NCI-H2107 treated with DMSO at 0.1 percent for 48 hours (cell line): ENCODE data around the gene EIPR1.
A peak's percentile ranks its signal among the peaks of the same experiment; 100 is the strongest.

ENCODE experiments used
- DNase-seq: peaks from one replicate; lab custom pipeline; 2025; ENCODE audit not compliant: unreplicated experiment; lab: John Stamatoyannopoulos, UW

Gene EIPR1

DNA sequence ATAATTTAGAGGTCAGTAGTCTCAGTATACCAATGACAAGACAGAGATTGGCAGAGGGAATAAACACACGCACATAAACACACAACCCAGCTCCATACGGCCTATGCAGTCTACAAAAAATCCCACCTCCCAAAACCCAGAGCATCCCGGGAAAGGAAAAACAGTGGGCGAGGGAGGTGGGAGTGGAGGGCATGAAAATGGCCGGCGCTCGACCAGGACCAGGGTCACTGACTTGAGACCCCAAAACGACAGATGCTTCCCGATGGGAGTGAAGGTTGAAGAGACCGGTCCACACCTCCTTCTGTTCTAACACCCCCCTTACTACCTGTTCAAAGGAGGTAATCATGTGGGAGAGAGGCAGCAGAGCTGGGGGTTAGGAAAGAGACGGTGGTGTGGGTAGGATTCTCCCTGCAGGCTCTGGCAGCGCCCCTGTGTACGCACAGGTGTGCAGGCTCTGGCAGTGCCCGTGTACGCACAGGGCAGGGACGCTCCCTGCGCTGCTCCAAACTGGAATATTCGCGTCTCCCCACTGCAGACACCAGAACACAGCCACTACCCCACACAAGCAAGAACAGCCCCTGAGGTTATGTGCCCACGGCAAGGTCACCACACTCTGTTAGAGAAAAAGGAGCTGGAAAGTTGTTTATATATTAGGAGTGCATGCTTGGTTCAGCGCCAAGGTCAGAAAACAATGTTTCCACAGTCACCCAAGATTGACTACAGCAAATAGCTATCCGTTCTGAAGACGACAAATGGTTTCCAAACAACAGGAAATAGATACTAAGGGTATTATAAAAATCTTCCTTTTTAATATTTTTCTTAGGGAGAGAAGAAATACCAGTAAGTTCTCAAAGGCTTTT lies 67.9 kb downstream of the EIPR1 start:
- DNase-seq = no peak

DNA sequence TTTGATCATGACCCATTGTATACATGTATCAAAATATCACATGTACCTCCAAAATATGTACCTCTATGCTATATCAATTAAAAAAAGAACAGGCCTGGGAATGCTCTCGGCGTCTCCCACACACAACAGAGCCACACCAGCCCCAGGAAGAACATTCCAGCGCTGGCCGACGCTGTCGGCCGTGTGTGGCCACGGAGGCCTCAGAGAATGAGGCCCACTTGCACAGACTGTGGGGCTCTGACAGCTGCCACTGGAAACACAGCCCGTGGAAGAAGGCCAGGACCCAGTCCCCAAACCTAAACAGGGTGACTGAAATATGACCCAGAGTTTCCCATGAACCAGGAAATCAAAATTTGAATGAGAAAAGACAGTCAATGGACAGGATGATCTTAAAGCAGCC lies 69.7 kb downstream of the EIPR1 start:
- no peak for DNase-seq

DNA sequence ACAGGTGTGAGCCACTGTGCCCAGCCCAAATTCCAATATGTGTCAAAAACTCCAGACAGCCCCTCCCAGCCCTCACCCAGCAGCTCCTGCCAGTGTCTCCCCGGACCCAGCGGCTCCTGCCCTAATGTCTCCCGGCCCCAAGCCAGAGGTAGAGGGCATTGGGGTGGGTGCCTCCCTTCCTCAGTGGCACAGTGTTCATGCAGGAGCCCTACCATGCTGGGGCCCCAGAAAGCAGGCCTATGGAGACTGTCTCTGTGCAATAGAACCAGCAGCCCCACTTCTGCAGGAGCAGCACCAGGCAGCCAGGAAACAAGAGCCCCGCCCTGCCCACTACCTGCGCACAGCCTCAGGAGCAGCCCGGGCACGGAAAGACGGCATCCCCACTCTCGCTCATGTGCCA lies 70.4 kb downstream of the EIPR1 start:
- DNase-seq = no peak

DNA sequence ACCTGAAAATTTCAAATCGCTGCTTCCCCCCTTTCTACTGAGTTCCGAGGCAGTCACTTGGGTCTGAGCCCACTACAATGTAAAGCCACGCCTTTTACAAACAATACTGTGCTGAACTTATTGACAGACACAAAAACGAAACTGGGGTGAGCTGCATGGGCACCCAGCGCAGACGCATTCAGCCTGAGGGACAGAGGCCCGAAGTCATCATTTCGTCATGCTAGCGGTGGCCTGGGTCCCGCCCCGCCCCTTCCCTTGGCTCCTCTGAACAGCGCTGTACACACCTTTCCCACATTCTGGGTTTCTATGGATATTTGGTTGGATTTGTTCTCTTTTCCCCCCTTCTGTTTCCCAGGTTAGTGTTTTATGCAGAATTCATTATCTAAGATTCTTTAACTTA lies 71.7 kb downstream of the EIPR1 start:
- no peak for DNase-seq

DNA sequence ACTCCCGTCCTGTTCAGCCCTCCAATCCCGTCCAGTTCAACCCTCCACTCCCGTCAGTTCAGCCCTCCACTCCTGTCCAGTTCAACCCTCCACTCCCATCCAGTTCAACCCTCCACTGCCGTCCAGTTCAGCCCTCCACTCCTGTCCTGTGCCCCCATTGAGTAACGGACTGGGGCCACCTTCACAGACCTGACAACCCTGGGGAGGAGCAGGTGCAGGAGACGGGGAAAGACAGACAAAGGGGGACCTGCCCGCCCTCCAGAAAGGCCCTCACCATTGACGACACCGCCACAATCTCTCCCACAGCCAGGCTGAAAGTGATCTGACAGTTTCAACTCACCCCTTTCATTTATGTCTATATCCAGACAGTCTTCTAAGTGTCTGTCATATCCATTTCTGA lies 72.2 kb downstream of the EIPR1 start:
- DNase-seq = no peak

DNA sequence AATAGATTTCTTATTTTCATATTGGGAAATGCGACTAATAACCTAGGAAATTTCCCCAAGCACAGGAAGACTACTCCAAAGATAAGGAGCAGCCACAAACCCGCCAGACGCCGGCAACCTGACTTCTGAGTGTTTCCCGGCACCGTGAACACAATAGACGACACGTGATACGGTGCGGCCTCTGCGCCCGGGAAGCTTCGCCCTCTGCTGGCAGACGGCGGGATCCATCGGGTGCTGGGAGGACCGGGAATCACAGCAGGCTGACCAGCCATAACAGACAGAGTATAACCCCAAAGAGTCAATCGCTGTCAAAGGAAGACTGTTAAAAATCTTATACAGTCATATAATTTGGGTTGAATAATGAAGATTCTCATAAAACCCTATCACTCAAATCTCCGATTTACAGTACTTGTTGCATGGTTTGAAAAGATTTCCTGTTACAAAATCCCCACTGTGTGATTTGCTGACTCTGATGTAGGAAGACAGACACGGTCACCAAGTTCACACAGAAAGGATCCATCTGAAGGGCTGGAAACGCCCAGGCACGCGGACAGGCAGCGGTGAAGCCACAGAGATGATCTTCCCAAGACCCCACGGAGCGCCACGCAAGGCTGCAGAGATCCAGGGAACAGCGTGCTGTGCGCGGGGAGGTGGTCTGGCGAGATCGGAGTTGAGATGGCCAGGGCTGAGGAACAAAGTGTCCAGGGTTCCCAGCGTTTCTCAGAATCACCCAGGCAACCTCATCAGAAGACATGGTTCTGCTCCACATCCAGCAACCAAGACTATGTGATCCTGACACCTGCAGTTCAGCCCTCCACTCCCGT lies 73.8 kb downstream of the EIPR1 start:
- peak; percentile 68 for DNase-seq

DNA sequence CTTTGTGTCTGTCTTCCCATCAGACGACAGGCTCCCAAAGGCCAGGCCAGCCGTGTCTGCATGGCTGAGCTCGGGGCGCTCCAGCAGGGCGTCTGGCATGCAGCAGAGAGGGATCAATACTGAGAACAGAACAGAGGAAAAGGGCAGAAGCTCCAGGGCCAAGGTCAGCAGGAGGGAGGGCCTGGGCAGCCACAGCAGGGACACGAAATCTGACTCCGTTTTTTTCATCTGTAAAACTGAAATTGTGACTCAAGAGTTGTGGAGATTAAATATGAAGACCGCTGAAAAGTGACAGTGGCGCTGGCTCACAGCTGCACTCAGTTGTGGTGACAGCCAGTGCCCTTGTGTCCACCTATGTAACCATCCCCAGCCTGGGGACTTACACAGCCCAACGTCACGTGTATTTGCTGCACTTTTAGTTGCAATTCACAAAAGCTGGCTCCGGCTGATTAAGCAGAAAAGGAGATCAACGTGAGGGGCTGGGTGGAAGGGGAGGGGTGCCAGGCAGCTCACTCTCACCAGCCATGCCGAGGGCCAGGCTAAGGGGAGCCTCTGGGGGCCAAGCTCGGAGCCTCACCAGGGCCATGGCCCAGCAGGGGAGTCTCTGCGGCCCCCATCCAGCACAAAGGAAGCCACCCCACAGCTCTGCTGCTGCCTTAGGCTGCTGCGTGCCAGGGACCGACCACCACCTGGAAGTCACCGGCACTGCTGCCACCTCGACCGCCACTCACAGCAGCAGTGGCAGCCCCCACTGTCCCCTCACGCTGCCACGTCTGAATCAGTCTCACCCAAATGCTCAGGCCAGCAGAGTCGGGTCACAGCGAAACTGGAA lies 74.7 kb downstream of the EIPR1 start:
- DNase-seq = peak; percentile 44

DNA sequence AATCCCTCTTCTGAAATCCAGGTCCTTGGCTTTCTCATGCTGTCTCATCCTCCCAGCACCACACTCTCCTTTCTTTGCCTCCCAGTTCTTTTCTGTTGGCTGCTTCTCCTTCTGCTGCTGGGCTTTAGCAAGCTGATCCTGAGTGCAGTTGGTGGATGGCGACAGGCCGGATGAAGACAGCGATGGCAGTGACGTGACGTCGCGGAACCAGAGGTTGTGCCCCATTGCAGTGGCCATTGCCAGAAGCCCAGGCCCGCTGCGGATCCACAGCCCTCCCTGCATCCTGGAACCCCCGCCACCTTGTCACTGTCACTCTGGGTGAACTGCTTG lies 75.2 kb downstream of the EIPR1 start:
- DNase-seq = no peak

DNA sequence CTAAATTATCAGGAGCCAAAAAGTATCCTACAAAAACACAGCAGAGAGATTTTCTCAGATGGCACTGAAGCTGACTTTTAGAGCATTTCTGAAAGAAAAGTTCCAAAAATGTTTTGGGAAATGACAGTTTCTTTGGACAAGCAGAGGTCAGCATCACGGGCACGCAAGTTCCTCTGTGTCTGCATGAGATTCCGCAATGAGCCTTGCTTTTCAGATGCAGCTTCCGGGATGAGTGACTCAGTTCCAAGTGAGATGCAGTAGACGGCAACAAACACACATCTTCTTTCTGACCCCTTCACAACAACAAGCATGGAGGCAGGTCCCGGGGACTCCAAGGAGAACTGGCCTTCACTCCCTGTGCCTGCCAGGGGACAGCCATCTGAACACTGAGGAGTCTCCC lies 76.6 kb downstream of the EIPR1 start:
- DNase-seq = no peak

DNA sequence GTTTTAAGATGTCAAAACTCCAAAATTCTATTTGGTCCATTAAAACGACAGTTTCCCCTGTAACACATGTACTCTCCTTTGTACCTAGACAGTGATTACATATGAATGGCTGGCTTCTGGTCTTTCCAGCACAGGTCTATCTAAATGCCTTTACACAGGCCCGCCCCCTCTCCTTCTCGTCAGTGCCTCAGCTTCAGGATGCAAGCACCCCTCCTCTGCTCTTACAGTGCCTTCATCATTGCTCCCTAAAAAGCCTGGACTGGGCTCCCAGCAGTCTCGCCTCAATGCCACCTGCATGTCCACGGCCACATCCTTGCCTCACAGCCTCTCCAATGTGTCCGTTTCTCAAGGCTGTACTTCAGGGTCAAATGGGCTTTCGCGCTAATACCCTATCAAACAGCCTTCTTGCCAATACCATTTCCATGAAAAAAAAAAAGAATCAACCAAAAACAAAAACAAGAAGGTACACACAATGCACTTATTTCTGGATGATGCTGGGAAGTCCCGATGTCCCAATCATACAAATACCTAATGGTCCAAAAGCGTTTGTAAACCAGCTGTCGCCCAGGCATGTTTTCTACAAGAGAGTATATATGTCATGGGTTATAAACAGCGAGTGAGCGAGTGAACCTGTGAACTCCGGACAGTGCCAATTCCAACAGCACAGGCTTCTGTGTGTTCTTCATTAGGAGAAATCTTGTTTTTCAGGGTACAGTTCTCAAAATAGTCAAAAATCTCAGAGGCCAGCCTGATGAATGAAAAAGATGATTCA lies 77.2 kb downstream of the EIPR1 start:
- DNase-seq = no peak

DNA sequence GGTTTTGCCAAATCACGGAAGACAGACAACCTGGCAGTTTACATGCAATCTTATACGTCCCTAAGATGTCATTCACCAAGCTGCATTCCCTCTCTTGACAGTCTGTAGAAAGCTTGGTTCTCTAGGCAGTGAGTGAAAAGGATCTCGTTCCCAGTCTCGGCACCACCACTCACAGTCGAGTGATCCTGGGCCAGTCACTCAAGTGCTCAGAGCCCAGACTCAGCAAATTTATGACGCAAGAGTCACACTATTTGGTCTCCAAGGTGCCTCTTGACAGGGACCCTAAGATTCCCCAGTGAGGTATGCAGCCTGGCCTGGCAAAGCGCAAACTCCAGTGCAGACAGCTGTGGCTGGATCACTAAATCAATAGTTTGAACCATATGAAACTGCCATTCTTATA lies 77.9 kb downstream of the EIPR1 start:
- no peak for DNase-seq

DNA sequence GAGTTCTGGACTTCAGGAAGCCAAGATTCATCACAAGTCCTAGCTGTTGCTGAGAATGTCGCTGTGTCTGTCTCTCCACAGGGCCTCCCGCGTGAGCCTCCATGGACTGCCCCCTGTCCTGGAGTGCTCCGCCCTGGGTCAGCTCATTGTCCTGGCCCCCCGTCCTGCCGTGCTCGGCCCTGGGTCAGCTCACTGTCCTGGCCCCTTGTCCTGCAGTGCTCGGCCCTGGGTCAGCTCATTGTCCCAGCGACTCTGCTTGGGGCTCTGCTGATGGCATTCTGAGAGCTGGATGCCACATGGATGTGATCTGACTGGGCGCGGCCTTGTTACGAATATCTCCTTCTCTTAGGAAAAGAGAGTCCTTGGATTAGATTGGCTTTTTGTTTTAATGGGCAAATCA lies 78.5 kb downstream of the EIPR1 start:
- no peak for DNase-seq

DNA sequence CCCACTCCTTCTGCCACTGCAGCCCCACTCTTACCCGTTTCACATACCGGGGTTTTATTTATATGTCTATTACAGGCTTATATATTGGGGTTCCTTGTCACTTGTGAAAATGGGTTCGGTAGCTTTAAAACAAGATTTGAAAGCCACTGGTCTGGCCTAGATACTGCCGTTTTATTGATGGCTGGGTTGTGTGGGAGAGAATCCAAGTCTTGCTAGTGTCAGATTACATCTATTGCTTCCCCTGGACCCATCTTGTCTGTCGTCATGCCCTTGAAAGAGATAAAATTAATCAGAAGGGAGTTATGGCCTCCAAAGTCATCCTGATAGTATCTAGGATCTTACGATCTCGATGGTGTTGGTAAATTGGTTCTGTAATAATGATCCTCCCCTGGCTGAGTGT lies 79.4 kb downstream of the EIPR1 start:
- no peak for DNase-seq

DNA sequence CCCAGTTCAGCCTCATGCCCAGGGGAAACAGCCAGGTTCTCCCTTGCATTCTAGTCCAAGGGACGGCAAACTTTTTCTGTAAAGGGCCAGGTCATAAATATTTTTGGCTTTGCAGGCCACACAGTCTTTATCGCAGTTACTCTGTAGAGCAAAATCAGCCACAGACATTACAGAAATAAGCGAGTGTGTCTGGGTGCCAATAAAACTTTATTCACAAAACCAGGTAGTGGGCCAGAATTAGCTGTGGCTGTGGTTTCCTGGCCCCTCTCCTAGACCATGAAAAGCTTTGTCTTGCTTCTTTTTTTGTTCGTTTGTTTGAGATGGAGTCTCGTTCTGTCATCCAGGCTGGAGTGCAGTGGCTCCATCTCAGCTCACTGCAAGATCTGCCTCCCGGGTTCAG lies 80.1 kb downstream of the EIPR1 start:
- DNase-seq = no peak

DNA sequence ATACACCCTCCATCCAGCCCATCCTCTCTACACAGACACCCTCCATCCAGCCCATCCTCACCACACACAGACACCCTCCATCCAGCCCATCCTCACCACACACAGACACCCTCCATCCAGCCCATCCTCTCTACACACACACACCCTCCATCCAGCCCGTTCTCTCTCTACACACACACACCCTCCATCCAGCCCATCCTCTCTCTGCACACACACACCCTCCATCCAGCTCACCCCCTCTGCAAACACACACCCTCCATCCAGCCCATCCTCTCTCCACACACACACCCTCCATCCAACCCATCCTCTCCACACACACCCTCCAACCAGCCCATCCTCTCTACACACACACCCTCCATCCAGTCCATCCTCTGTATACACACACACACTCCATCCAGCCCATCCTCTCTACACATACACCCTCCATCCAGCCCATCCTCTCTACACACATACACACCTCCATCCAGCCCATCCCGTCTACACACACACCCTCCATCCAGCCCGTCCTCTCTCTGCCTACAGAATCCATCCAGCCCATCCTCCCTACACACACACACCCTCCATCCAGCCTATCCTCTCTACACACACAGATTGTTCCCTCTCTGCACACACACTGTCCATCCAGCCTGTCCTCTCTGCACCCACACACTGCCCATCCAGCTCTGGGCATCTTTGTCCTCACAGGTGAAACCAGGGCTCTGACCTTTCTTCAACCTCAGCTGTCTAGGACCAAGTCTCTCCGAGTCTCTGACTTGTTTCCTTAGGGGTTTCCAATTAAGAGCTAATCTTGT lies 81.2 kb downstream of the EIPR1 start:
- no peak for DNase-seq

DNA sequence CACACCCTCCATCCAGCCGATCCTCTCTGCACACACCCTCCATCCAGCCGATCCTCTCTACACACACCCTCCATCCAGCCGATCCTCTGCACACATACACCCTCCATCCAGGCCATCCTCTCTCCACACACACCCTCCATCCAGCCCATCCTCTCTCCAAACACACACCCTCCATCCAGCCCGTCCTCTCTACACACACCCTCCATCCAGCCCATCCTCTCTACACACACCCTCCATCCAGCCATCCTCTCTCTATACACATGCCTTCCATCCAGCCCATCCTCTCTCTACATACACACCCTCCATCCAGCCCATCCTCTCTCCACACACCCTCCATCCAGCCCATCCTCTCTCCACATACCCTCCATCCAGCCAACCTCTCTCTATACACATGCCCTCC lies 83.1 kb downstream of the EIPR1 start:
- DNase-seq = no peak

DNA sequence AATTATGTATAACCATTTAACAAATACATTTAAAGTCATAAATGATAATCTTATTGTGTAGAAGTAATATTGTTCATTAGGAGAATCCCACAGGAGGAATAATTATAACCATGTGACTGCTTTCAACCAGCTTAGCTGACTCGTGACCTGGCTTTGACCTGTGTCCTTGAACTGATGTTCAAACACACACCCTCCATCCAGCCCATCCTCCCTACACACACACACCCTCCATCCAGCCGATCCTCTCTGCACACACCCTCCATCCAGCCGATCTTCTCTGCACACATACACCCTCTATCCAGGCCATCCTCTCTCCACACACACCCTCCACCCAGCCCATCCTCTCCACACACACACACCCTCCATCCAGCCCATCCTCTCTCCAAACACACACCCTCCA lies 83.5 kb downstream of the EIPR1 start:
- no peak for DNase-seq

DNA sequence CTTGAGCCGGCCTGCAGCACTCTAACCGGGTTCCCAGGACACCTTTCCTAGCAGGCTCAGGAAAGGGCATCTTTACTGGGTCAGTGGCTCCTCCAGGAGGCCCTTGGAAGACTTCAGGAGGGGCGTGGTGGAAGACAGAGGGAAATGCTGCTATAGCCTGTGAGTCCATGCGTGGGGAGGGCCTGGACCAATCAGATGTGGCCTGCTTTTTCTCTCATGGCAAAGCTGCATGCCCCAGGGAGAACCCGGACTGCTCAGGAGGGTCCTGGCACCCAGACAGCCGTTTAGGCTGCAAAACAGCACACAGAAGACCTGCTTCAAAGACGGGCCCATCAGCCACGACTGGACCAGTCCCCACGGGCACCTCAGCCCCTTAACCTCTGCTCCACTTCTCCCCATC lies 84.4 kb downstream of the EIPR1 start:
- DNase-seq = no peak

DNA sequence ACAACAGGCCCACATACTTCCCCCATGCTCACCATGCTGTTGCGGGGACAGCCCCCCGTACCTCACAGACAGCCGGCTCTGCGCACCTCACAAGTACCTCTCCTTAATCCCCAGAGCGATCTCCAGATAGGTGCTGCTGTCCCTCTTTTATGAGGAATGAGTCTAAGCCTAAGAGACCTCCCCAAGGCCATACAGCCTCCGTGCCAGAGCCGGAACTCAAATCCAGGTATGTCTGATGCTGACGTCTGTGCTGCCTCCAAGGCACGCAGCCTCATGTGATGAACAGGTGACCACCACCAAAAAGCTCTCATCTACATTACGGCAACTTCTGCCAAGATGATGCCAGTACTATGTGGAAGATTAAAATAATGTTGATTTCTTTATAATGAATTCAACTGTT lies 85.2 kb downstream of the EIPR1 start:
- no peak for DNase-seq

DNA sequence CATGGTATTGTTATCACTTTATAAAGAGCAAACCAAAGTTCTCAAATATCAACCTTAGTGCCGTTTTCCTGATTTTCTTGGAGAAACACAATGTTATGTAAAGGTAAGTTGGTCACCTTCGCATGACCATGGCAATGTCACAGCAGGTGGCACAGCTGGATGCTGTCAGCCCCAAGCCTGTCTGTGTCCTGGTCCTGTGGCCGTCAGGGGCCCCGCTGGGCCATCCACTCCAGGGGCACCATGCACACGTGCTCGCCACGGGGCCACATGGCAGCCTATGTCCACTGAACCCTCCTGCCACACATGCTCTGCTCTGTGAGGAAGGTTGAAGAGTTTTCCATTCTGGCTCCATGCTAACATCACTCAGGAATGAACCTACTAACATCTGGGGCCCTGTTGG lies 85.9 kb downstream of the EIPR1 start:
- DNase-seq = no peak
